Cardiac fibroblast (primary cell): Measurements from ENCODE around the gene ADAM22.

Experiments used
- DNase-seq, 2 donors: peaks; one replicate each; pipeline versions ENCODE4 v3.0.0 to v3.0.0-alpha.2; 2010; ENCODE audit warnings: low read depth in 2 of 2
- H3K4me3 ChIP-seq, 2 donors: replicated peaks in 1 of 2; 1 replicate in 1 of 2; 2 replicates in 1 of 2; pipeline ENCODE4 v1.5.1; 2011; ENCODE audit warnings: low read depth in 2 of 2, low read length in 2 of 2, mild to moderate bottlenecking in 2 of 2, moderate library complexity in 1 of 2
- CTCF ChIP-seq: IDR thresholded peaks from one replicate; pipeline ENCODE4 v1.5.1; 2011; ENCODE audit warnings: low read depth, mild to moderate bottlenecking, low read length, inconsistent platforms

The ADAM22 gene

GRCh38 chr7:88013981-88014380, 79.9 kb downstream of the ADAM22 start:
- no peak for DNase-seq
- no peak for TF ChIP-seq CTCF

GRCh38 chr7:88014581-88014980, 80.5 kb downstream of the ADAM22 start:
- H3K4me3 ChIP-seq = no peak overlapping the region
- TF ChIP-seq CTCF = no peak
- no peak for DNase-seq

More at GRCh38 chr7:88013981-88014380, 79.9 kb downstream of the ADAM22 start:
- H3K4me3 ChIP-seq = no peak overlapping the region

GRCh38 chr7:88015309-88015708, 81.3 kb downstream of the ADAM22 start:
- TF ChIP-seq CTCF = no peak
- DNase-seq = no peak
- H3K4me3 ChIP-seq = no peak overlapping the region

GRCh38 chr7:88018501-88018900, 84.5 kb downstream of the ADAM22 start:
- no peak overlapping the region for H3K4me3 ChIP-seq
- TF ChIP-seq CTCF = no peak
- DNase-seq = no peak

GRCh38 chr7:88020953-88021665, 87.1 kb downstream of the ADAM22 start:
- DNase-seq = peak; percentile 3 to 11
- TF ChIP-seq CTCF = no peak
- no peak overlapping the region for H3K4me3 ChIP-seq

GRCh38 chr7:88027724-88028123, 93.7 kb downstream of the ADAM22 start:
- no peak for DNase-seq
- no peak overlapping the region for H3K4me3 ChIP-seq
- TF ChIP-seq CTCF = no peak
